Pulmonary artery endothelial cell (primary cell): Measurements from ENCODE around the gene CD300H. TPM values are rescaled to one million over a fixed set of nuclear protein-coding genes. Genes with fewer than 3 reads are reported as not detected.
"Not testable (repeated sequence)": the region's sequence is repeated elsewhere in the genome, so short reads cannot be mapped to it uniquely, and the experiment has no call there.

Experiments
- DNase-seq: peaks from one replicate; pipeline ENCODE4 v3.0.0-alpha.2; 2011; ENCODE audit warnings: low read depth, low spot score
- total RNA-seq: library from RNA; depleted of rRNA; stranded (reverse); fragments of >200 nt; gene quantifications from 2 replicates; pipeline ENCODE4 v1.2.3, GENCODE V29; 2014

The CD300H gene
- total RNA-seq, 1 donor from 2014 or later, result not detected

GRCh38 chr17:74585711-74586110, 18.4 kb upstream of the CD300H start:
- DNase-seq, result no peak

- no peak for DNase-seq
These were observed 17.2 kb upstream of the CD300H start for GRCh38 chr17:74584292-74585060.

GRCh38 chr17:74582633-74583032, 15.3 kb upstream of the CD300H start:
- DNase-seq, result no peak

GRCh38 chr17:74579900-74580299, 12.6 kb upstream of the CD300H start:
- DNase-seq, result no peak

GRCh38 chr17:74578979-74579378, 11.7 kb upstream of the CD300H start:
- no peak for DNase-seq

GRCh38 chr17:74574489-74575142, 7.3 kb upstream of the CD300H start:
- no peak for DNase-seq

GRCh38 chr17:74573635-74574034, 6.3 kb upstream of the CD300H start:
- not testable (repeated sequence) for DNase-seq

- no peak for DNase-seq
These were observed 5.9 kb upstream of the CD300H start for GRCh38 chr17:74573169-74573568.

- no peak for DNase-seq
These were observed 4.4 kb upstream of the CD300H start for GRCh38 chr17:74571621-74572270.

GRCh38 chr17:74569020-74570003, 2.0 kb upstream of the CD300H start:
- DNase-seq, result no peak

GRCh38 chr17:74568106-74568873, 981 bp upstream of the CD300H start:
- no peak for DNase-seq

GRCh38 chr17:74566132-74566753, 1.1 kb downstream of the CD300H start:
- DNase-seq, result no peak

- no peak for DNase-seq
These were observed 2.2 kb downstream of the CD300H start for GRCh38 chr17:74565126-74565525.

GRCh38 chr17:74563358-74563757, 4.0 kb downstream of the CD300H start:
- DNase-seq, result no peak

GRCh38 chr17:74561586-74561985, 5.7 kb downstream of the CD300H start:
- no peak for DNase-seq

GRCh38 chr17:74558882-74559519, 8.3 kb downstream of the CD300H start:
- no peak for DNase-seq

GRCh38 chr17:74558402-74558801, 8.9 kb downstream of the CD300H start:
- not testable (repeated sequence) for DNase-seq

GRCh38 chr17:74555427-74555940, 11.8 kb downstream of the CD300H start:
- no peak for DNase-seq

GRCh38 chr17:74554909-74555308, 12.4 kb downstream of the CD300H start:
- no peak for DNase-seq
